M059J (cell line): Measurements from ENCODE around the gene LHX4. TPM values are rescaled to one million over a fixed set of nuclear protein-coding genes. Genes with fewer than 3 reads are reported as not detected.
A peak's percentile ranks its signal among the peaks of the same experiment; 100 is the strongest.

Experiments
- DNase-seq: peaks from one replicate; pipeline ENCODE4 v3.0.0-alpha.2; 2012; ENCODE audit warnings: low read depth
- total RNA-seq: library from RNA; depleted of rRNA; stranded (reverse); fragments of >200 nt; shearing (Covaris generic); gene quantifications from 2 replicates; pipeline ENCODE4 v1.2.3, GENCODE V29; 2014

Gene LHX4
- total RNA-seq, 1 experiment from 2014 or later, result 0.02 TPM

GRCh38 chr1:180243517-180244221 lies 13.6 kb downstream of the LHX4 start:
- no peak for DNase-seq

- no peak for DNase-seq
Observed at GRCh38 chr1:180244840-180245239, 14.8 kb downstream of the LHX4 start.

DNA sequence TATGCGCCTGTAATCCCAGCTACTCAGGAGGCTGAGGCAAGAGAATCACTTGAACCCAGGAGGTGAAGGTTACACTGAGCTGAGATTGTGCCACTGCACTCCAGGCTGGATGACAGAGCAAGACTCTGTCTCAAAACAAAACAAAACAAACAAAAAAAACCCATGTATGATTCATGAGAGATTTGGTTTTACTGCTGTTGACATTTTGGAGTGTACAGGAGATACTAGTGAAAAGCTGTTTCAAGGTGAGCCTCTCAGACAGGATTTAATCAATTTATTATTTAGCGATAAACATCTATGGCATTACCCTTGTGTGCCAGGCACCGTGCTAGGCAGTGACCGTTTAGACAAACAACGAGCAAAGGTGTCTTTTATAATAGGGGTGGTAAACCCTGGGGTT lies 16.5 kb downstream of the LHX4 start:
- peak; percentile 26 for DNase-seq

DNA sequence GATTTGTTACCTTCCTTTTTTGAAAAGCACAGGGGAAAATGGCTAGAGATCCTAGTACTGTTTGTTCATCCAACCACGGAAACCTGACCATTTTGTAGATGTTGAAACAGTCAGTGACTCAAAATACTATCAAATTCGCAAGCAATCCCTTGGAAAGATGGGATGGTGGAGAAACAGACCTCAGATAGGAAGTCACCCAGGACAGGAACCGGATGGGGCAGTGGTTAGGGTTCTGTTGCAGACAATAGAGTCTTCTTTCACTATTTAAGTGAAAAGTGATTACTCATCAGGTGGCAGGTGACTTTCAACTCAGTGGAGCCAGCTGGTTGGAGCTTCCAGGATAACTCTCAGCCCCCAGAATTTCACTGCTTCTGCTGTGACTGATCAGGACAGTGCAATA lies 17.0 kb downstream of the LHX4 start:
- peak; percentile 19 for DNase-seq

GRCh38 chr1:180247580-180247979 lies 17.5 kb downstream of the LHX4 start:
- no peak for DNase-seq

DNA sequence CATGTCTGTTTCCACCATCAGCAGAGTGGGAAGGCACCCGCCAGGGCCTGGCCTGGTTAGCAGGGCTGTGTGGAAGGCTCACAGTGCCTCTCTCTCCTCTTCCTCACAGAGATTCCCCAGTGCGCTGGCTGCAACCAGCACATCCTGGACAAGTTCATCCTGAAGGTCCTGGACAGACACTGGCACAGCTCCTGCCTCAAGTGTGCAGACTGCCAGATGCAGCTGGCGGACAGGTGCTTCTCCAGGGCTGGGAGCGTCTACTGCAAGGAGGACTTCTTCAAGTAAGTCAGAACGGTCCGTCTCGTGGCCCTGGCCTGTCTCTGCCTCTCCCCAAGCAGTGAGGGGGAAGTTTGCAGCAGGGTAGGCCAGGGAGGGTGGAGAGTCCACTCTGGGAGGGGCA lies 18.1 kb downstream of the LHX4 start:
- DNase-seq, result no peak

DNA sequence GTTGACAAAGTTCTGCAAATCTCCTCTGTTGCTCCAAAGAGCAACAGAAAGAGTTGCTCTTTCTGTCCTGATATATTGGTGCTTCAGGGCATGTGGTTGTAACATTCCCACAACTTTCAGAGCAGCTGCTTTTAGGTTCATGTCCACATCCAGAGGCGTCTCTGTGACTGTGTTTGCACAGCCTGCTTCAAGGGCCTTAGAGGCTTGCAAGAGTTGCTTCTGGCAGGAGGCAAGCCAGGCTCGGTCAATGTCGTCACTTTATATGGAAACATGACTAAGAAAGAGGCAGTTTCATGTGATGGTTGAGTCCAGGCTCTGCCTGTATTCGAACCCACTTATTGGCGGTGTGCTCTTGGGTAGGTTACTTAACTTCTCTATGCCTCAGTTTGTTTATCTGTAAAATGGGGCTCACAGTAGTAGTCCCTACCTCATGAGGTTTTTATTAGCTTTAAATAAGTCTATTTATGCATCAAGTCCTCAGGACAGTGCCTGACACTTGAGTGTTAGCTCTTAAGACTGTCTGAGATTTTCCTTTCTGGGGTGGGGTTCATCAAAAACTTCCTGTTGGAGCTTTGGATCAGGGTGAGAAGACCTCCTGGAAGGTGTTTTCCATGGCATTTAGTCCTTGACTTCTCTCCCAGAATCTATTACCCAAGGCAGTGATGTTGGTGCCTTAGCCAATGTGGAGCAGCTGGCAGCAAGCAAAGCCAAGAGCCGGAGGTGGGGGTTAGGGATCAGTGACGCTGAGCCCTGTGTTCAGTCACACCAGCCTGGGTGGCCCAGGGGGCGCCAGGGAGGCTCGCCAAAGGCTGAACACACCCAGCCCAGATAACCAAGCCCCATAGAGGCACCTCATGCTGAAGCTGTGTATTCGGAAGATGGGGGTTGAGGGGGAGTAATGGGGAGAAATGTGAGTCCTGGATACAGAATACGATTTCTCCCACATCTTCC lies 18.9 kb downstream of the LHX4 start:
- DNase-seq, result no peak

- no peak for DNase-seq
Observed at GRCh38 chr1:180249725-180250498, 19.8 kb downstream of the LHX4 start.

DNA sequence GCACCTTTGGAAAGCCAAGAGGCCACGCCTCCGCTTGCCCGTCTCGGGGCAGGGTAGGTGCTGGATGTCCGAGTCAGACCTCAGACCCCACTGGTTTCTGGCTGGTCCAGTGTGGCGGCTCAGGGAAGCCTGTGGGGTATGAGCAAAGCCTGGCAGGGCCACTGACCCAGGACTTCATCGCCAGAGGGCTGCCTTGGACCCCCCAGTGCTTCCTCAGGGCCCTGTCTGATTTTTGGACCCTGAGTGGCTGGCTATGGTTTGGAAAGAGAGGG lies 20.4 kb downstream of the LHX4 start:
- DNase-seq, result no peak

- no peak for DNase-seq
Observed at GRCh38 chr1:180250883-180251509, 20.9 kb downstream of the LHX4 start.

DNA sequence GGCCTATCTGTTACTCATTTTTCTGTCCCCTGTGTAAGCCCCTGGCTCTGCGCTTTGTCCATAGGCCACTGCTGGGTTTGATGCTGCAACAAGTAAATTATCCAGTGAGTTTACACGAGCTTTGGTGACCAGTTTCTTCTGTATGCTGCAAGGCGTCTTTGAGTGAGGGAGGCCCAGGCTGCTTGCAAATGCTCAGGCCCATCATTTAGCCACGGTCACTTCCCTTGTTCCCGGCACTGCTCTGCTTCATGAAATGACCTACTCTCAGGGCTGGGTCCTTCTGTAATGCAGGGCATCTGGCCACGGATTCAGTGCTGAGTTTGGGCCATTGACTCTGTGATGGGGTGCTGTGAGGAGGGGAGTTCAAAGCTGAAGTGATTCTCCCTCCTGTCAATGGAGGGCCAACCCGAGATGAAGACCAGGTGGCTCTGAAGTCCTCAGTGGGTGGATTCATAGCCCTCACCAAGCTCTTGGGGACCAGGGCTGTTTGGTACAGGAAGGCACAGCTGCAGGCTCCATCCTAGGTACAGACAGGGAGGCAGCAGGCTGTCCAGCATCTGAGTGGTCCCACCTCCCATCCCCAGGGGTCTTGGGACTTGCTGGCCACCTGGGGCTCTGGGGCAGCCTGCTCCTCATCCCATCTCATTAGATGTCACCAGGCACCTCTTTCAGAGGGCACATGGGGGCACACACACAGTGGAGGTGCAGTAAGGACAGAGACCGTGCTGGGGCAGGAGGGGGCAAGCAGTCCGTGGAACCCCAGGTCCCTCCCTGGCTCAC lies 21.7 kb downstream of the LHX4 start:
- no peak for DNase-seq

DNA sequence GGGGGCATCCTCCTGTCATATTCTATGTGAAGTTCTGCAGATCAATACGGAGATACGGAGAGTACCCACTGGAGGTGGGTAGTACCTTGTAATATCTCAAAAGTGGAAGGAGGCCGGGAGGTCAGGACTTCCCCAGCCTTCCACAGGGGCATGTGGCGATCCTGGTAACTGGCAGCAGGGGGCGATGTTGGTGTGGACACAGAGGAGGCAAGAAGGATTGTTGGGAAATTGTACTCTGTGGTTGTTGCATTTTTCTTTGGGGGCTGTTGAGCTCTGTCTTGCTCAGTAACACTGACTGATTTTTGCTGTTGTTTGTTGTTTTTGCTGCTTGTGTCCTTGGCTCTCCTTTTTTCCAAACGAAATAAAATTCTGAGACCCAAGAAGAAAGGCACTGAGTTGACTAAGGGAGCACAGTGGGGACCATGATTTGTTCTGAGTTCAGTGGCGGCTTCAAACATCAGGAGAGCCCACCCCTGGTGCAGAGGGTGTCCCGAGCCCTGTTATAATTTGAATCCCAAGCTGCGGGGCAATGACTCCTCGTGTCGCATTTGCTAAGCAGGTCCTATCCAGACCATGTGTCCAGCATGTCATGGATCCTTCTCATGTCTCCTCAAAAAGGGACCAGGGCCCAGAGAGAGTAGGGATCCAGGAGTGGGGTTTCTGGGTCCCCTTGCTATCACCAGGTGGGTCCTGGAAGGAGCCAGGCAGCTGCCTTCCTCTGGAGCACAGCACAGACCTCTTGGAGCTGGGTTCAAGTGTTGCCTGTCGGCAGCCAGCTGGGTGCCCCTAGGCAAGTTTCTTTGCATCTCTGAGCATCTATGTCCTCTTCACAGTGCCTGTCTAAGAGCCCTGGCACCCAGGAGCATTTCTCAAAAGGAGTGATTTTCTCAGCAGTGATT lies 22.8 kb downstream of the LHX4 start:
- peak; percentile 55 for DNase-seq

DNA sequence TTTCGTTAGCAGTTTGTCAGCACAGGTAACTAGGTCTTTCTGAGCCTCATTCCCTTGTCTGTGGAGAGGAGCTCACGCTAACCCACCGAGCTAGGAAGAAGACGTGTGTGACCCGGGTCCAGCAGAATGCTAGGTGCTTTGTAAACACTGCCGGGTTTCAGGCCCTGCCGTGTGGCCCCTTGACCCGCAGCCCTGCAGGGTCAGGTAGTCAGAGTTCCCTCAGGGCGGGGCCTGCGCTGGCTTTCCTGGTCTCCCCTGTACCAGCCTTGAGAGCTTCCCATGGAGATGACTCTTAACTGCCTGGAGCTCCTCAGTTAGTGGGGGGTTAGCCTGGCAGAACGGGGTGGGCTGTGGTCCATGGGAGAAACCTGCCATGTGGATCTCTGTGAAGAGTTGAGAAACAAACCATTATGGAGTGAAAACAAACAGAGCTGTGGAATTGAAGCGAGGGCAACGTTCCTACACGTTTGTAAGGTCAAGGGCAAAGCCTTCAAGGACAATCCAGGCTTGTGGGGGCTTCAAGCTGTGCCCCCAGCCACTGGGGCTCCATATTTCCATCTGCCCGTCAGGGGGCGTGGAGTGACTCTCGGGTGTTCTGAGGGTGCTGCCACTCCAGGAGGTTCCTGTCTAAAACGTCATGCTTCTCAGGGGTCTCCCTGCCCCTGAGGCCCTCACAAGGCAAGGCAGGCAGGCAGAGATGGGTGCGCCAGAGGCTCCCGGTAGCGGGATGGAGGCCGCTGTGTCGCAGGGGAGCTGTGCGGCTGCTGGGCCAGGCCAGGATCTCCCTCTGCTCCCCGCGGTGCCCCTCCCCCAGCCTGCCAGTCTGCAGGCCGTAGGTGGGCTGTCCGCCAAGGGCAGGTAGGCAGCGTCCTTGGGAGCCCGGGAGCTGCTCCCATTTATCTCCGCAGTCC lies 23.8 kb downstream of the LHX4 start:
- DNase-seq, result no peak

DNA sequence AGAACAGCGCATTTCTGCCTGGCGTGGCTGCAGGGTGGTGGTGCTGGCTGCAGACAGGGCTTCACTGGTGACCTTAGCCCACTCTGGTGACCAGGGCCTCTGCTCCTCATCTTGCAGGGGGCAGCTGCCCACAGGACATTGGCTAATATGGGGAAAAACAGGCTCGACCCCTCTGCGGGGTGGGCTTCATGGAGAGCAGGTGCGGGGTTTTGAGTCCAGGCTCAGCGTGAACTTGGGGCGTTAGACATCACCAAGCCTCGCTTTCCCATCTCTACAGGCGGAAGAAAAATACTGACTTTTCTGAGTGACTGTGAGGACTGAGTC lies 24.4 kb downstream of the LHX4 start:
- no peak for DNase-seq

DNA sequence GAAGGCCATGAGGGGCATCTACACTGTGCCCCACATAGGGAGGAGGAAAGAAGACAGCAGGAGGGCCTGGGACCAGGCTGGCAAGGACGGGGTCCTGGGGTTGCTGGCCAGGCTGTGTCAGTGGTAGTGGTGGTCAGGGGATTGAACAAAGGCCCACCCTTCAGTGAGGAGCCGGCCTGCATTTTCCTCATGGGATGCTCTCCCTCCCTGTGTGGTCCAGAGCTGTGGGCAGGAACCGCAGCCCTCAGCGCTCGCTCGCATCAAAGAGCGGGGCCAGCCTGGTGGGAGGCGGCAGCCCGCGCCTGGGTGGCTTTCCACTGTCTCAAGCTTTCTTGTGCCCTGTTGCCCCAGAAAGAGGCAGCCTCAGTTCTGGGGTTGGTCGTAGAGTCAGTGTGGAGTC lies 24.8 kb downstream of the LHX4 start:
- DNase-seq, result no peak

DNA sequence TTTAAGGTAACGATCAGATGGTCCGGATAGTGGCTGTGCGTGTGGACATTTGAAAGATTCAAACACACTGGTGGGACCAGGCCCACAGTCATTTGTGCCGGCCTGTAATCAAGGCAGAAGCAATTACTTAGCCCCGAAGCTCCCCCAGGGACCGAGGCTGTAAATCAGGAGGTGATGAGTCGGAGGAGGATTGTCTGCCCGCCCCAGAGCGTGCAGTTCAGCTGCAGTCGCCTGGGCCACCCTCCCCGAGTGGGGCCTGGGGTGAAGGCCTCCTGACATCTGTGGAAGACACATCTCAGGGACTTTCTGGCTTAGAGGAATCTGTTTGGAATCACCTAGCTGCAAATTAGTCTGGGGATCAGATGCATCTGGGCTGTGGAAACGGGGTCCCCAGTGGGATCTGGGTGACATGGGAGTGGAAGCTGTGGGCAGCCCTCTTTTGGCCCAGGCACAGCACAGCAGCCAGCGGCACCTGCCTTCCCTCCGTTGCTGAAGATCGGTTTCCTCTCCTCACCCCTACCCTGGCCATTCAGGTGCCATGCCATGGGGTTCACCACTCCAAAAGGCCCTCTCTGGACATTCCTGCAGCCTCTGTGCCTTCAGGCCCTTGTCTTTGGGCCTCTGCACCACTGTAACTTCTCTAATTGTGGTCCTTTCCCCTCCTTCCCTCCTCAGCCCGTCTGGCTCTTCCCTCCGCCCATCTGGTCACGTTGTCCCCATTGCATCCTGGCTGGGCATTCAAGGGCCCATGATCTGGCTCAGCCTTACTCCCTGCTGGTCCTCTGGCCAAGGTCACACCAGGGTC lies 25.7 kb downstream of the LHX4 start:
- DNase-seq, result no peak

- no peak for DNase-seq
Observed at GRCh38 chr1:180256341-180257027, 26.4 kb downstream of the LHX4 start.

- DNase-seq, result no peak
Observed at GRCh38 chr1:180257028-180257386, 26.9 kb downstream of the LHX4 start.
